Measurements from ENCODE around the gene BAIAP3.

GRCh38 chr16:1290860-1291575 lies 42.4 kb upstream of the BAIAP3 start:
- no peak for TF ChIP-seq ELK1 (IDR thresholded peaks at IDR 0.05; ENCODE audit: borderline replicate concordance, low read depth, low read length)
- no peak for TF ChIP-seq POLR2A (IDR thresholded peaks at IDR 0.05; ENCODE audit: low read depth, low read length)
- TF ChIP-seq CTCF (conservative IDR thresholded peaks at IDR 0.05; ENCODE audit: low read depth, low read length): no peak
- TF ChIP-seq SMC3 (IDR thresholded peaks at IDR 0.05; ENCODE audit: low read depth, low read length): no peak
- no peak for TF ChIP-seq CEBPB (IDR thresholded peaks at IDR 0.05; ENCODE audit: low read depth, low read length)
- TF ChIP-seq MXI1 (IDR thresholded peaks at IDR 0.05; ENCODE audit: borderline replicate concordance, low read depth, low read length): no peak
- no peak for TF ChIP-seq MAZ (IDR thresholded peaks at IDR 0.05; ENCODE audit: borderline replicate concordance, low read depth, low read length)
- no peak for TF ChIP-seq RAD21 (IDR thresholded peaks at IDR 0.05; ENCODE audit: low read length)
- no peak for TF ChIP-seq CHD1 (IDR thresholded peaks at IDR 0.05; ENCODE audit: low read depth, low read length)

Measured in IMR-90 (cell line).